Measurements from ENCODE around the gene PIR.

- TF ChIP-seq, protein P1, sequence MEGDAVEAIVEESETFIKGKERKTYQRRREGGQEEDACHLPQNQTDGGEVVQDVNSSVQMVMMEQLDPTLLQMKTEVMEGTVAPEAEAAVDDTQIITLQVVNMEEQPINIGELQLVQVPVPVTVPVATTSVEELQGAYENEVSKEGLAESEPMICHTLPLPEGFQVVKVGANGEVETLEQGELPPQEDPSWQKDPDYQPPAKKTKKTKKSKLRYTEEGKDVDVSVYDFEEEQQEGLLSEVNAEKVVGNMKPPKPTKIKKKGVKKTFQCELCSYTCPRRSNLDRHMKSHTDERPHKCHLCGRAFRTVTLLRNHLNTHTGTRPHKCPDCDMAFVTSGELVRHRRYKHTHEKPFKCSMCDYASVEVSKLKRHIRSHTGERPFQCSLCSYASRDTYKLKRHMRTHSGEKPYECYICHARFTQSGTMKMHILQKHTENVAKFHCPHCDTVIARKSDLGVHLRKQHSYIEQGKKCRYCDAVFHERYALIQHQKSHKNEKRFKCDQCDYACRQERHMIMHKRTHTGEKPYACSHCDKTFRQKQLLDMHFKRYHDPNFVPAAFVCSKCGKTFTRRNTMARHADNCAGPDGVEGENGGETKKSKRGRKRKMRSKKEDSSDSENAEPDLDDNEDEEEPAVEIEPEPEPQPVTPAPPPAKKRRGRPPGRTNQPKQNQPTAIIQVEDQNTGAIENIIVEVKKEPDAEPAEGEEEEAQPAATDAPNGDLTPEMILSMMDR (IDR thresholded peaks at IDR 0.05) = no peak
- TF ChIP-seq POLR2A (IDR thresholded peaks at IDR 0.05) = peak; percentile 95
These were observed 157.8 kb downstream of the PIR start, which contains the start of gene PIGA for GRCh38 chrX:15335135-15336022.

Data from gastroesophageal sphincter (tissue), 3 donors.